GM12864 (cell line): ENCODE results near the gene GPR4.

ENCODE experiments used
- DNase-seq: peaks from one replicate; pipeline ENCODE4 v3.0.0-alpha.2; 2011; ENCODE audit warnings: low read depth
- H3K4me3 ChIP-seq: 2 replicates; pipeline ENCODE4 v1.5.1; 2011; ENCODE audit warnings: mild to moderate bottlenecking, low read depth, low read length, control low read depth
- CTCF ChIP-seq: IDR thresholded peaks from 2 replicates; pipeline ENCODE4 v1.5.1; 2011; ENCODE audit warnings: low read depth, mild to moderate bottlenecking, moderate library complexity, low read length, control low read depth, inconsistent platforms; ENCODE audit errors: missing control alignments

Gene GPR4

DNA sequence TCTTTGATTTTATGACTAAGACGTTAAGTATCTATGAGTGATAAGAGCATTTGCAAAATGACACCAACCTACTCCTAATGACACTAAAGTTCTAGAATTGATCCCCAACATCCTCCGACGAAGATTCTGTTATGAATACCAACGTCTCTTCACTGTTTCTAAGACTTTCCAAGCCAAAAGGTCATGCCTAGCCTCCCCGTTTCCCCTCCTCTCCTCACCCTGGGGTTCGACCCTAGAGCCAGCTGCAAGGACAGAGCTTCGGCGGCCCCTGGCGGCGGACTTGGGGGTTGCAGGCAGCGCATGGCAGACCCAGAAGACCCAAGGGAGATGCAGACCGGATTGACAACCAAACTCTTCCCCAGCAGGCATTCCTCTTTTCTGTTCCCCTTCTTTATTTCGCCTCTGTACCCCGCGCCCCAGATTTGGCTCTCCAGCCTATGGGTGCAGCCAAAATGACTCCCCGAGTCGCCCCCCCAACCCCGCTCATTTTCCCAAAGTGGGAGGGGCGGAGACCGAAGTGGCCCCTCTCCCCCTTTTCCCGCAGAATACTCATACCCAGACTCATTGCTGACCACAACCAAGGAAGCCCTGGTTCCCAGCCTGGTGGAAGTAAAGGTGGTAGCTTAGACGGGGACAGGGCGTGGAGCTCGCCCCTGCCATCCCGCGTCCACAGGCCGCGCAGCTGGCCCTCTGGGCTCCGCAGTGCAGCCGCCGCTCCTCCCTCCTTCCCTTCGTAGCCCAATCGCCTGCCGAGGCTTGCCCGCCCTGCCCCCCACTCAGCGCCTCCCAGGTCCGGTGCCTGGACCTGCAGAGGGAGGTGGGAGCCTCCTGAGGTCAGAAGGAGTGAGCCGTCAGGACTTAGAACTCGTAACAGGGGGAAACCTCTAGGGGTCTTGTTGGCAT, 41.3 kb upstream of the GPR4 start:
- peak; percentile 100 for TF ChIP-seq CTCF
- peak overlapping the region; percentile 45 for H3K4me3 ChIP-seq
- peak; percentile 71 for DNase-seq

DNA sequence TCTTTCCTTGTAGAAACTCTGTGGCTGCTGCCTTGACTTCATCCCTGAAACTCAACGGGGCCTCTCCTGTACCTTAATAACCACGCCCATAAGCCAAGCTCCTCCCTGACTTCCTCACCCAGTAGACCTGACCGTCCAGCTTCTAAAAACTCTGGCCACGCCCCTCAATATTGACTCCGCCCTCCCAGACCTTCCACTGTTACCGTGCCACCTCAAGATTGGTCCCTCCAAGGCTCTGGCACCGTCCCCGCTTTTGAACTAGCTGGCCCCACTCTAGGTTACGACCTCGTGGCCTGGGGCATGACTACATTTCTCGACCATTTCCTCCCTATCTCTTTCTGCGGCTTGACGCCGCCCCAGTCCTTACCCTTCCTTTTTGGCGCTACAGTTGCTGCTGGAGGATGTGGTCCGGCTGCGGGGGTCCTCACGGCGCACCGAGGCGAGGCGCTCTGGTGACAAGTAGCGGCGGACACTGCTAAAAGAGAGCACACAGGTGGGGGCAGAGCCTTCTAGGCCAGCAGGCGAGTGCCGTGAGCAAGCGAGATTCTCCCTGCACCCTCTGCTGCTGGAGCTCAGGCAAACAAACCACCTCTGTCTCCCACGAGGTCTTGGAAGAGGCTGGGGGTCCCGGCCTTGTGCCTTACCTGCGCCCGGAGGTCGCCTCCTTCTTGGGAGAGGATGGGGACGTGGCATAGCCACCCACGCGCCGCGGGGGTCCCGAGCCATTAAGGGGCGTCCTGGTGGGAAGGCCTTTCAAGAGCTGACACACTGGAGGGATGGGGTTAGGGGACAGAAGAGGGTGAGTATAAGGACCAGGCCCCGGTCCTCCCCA, 39.5 kb upstream of the GPR4 start:
- TF ChIP-seq CTCF: no peak
- DNase-seq: peak; percentile 93
- H3K4me3 ChIP-seq: peak overlapping the region; percentile 62

DNA sequence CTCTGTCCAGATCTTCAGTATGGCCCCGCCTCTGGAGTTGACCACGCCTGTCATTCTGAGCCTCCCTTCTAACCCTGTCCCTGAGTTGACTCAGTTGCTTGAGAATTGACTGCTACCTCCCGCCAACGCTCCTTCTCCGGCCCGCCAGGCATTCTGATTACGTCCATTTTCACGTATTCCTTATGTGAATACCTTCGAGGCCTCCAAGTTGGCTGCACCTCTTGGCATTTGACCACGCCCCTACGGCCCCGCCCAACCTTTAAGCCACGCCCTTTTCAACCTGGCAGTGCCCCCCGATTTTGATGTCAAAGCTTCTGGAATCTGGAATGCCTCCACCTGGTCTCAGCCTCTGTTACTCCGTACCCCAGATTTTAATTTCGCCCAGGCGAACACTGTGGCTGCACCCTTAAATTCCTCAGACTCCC, 38.8 kb upstream of the GPR4 start:
- TF ChIP-seq CTCF: no peak
- no peak for DNase-seq

GRCh38 chr19:45638930-45639729, 37.1 kb upstream of the GPR4 start, which contains the start of gene EML2:
EML2 (minus strand) TSS chr19:45639397; CDS start chr19:45639376, 21 bp downstream.
- DNase-seq: no peak
- TF ChIP-seq CTCF: peak; percentile 61
- H3K4me3 ChIP-seq: peak within 1 kb of the TSS; percentile 79

More for the DNA sequence above, 38.8 kb upstream of the GPR4 start:
- H3K4me3 ChIP-seq: peak overlapping the region; percentile 62

DNA sequence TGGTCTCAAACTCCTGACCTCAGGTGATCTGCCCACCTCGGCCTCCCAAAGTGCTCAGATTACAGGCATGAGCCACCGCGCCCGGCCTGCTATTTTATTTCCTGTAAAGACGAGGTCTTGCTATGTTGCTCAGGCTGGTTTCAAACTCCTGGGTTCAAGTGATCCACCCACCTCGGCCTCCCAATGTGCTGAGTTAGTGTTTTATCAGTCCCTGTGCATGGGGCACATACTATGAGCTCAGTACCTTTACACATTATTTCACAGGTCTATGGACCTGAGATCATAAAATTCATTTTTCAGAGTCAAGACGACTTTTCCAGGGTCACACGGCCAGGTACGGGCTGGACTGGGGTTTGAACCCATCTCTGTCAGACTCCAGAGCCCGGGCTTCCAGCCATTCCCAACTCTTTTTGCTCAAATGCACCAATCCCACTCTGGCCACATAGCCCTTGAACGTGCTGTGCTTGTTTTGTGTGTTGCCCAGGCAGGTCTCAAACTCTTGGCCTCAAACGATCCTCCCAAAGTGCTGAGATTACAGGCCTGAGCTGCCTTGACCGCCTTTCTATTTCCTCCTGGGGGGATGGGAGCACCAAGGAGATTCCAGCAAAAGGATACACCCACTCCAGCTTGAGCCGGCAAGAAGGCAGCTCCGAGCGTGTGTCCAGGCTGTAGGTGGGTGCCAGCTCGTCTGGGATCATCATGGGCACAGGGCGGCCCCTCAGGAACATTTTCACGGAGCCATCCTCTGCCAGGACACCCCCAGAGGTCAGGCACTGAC, 36.1 kb upstream of the GPR4 start:
- peak overlapping the region; percentile 79 for H3K4me3 ChIP-seq

More for the DNA sequence above, 36.1 kb upstream of the GPR4 start:
- TF ChIP-seq CTCF: no peak
- DNase-seq: no peak
